HepG2 (cell line): ENCODE results near the gene GPR137. TPM values are rescaled to one million over a fixed set of nuclear protein-coding genes. Genes with fewer than 3 reads are reported as not detected.

Source experiments
- ATAC-seq: fragments of 200-7000 bp; cut with Tn5 transposase; 3 replicates; pipeline ENCODE4 v1.9.1; 2020; ENCODE audit warnings: mild to moderate bottlenecking, moderate library complexity
- BruUV-seq: library from RNA; stranded (reverse); fragments of 400-500 nt; replicated peaks from 2 replicates; lab custom pipeline; 2021; lab: Mats Ljungman, UMichigan
- CTCF ChIA-PET: fragments of 300-600 bp; formaldehyde crosslinking; extraction: SDS; loops from one replicate; lab custom pipeline; 2021; ENCODE audit warnings: low total read pairs, inconsistent platforms, low intra/inter-chr PET ratio; lab: Yijun Ruan, JAX
- POLR2A ChIA-PET: fragments of 350-600 bp; sonication (Branson Sonifier 250); formaldehyde crosslinking; loops from one replicate; lab custom pipeline; 2020; ENCODE audit warnings: antibody characterized with exemption, inconsistent platforms; lab: Yijun Ruan, JAX
- DNase-seq: peaks from one replicate; pipeline ENCODE4 v3.0.0-alpha.2; 2015; ENCODE audit warnings: low spot score
- FAIRE-seq: peaks from 3 replicates; lab custom pipeline; 2011; peaks lifted over from hg19 to GRCh38; lab: Jason Lieb, UNC
- H2AFZ ChIP-seq: one replicate; pipeline ENCODE4 v1.6.1; 2011; ENCODE audit warnings: low read length, inconsistent platforms
- H3K27ac ChIP-seq: fragments of 300-600 bp; 3 replicates; pipeline ENCODE4 v1.8.0; 2011; ENCODE audit warnings: mixed run types, mild to moderate bottlenecking, mixed read lengths, low read length, inconsistent platforms; ENCODE audit not compliant: insufficient read depth; ENCODE audit errors: extremely low read length
- H3K27me3 ChIP-seq, 2 experiments: fragments of 200-600 bp in 1 of 2; 2 replicates in 1 of 2; 3 replicates in 1 of 2; pipeline versions ENCODE4 v1.6.0 to v1.8.0; 2011; ENCODE audit warnings: low read length in 2 of 2, mild to moderate bottlenecking in 2 of 2, moderate library complexity in 2 of 2, inconsistent platforms in 1 of 2; ENCODE audit not compliant: insufficient read depth in 2 of 2, control insufficient read depth in 1 of 2
- H3K36me3 ChIP-seq, 2 experiments: fragments of 200-600 bp in 1 of 2; replicated peaks in 1 of 2; 2 replicates in 1 of 2; 3 replicates in 1 of 2; pipeline versions ENCODE4 v1.5.1 to v1.8.0; 2011; ENCODE audit warnings: low read length in 2 of 2, inconsistent platforms in 1 of 2; ENCODE audit not compliant: insufficient read depth in 2 of 2, control insufficient read depth in 1 of 2
- H3K4me1 ChIP-seq: 2 replicates; pipeline ENCODE4 v1.5.1; 2012; ENCODE audit warnings: low read length, inconsistent platforms; ENCODE audit not compliant: insufficient read depth
- H3K4me2 ChIP-seq: 2 replicates; pipeline ENCODE4 v1.6.0; 2011; ENCODE audit warnings: low read depth, low read length, inconsistent platforms
- H3K4me3 ChIP-seq, 3 experiments: fragments of 200-600 bp in 1 of 3; sonication (generic), shearing (Covaris generic) in 1 of 3; replicated peaks in 1 of 3; 2 replicates each; pipeline ENCODE4 v1.5.1; 2011 to 2016; ENCODE audit warnings: low read length in 3 of 3, inconsistent platforms in 2 of 3, low read depth in 2 of 3, mild to moderate bottlenecking in 2 of 3, control low read depth in 1 of 3, mixed read lengths in 1 of 3; ENCODE audit not compliant: insufficient read depth in 1 of 3
- H3K79me2 ChIP-seq: one replicate; pipeline ENCODE4 v1.6.1; 2011; ENCODE audit warnings: low read length, inconsistent platforms; ENCODE audit not compliant: insufficient read depth
- H3K9ac ChIP-seq: 2 replicates; pipeline ENCODE4 v1.6.0; 2011; ENCODE audit warnings: mild to moderate bottlenecking, low read depth, low read length, inconsistent platforms; ENCODE audit not compliant: insufficient read depth
- H3K9me3 ChIP-seq: 2 replicates; pipeline ENCODE4 v1.5.1; 2012; ENCODE audit warnings: mild to moderate bottlenecking, low read length
- H4K20me1 ChIP-seq: 2 replicates; pipeline ENCODE4 v1.6.0; 2011; ENCODE audit warnings: inconsistent platforms, mild to moderate bottlenecking, low read length, moderate library complexity; ENCODE audit not compliant: insufficient read depth
- AGO2 ChIP-seq: fragments of 200-400 bp; formaldehyde crosslinking; optimal IDR thresholded peaks from 2 replicates; pipeline ENCODE3; 2017; ENCODE audit warnings: mild to moderate bottlenecking, low read depth, low read length, moderate library complexity
- IKZF1 ChIP-seq: fragments of 450-650 bp; IDR thresholded peaks from 2 replicates; pipeline ENCODE4 v1.7.1; 2016
- SAP130 ChIP-seq: IDR thresholded peaks from 2 replicates; pipeline ENCODE4 v1.6.1; 2016; ENCODE audit warnings: low read depth
- ZNF512 ChIP-seq: sonication (generic); formaldehyde crosslinking; IDR thresholded peaks from 2 replicates; pipeline ENCODE4 v1.4.0; 2020; ENCODE audit warnings: mild to moderate bottlenecking, missing genetic modification reagents
- ZNF580 ChIP-seq: IDR thresholded peaks from 2 replicates; pipeline ENCODE4 v1.6.1; 2016; ENCODE audit warnings: low read depth, borderline replicate concordance
- ZNF672 ChIP-seq: sonication (generic); formaldehyde crosslinking; IDR thresholded peaks from 2 replicates; pipeline ENCODE4 v1.8.1; 2022; ENCODE audit warnings: missing genetic modification reagents
- WGBS: methylation state at CpG from one replicate; pipeline ENCODE4 v1.1.6; 2017; ENCODE audit warnings: low lambda C conversion rate; 5-methylcytosine and 5-hydroxymethylcytosine counted together
- in situ Hi-C: cut with HindIII; loops from 2 replicates; pipeline ENCODE4 v1.10.0; 2017; ENCODE audit warnings: low pct_unique_long_range_greater_than_20kb; ENCODE audit not compliant: extremely low pct_ligation_motif_present
- intact Hi-C: fragments of 100-400 bp; cut with micrococcal nuclease; formaldehyde crosslinking; loops from one replicate; pipeline ENCODE4 v1.10.0; 2022; ENCODE audit not compliant: unreplicated experiment
- polyA plus RNA-seq, 8 experiments: library from polyadenylated mRNA; depleted of rRNA in 3 of 8; stranded (reverse) in 7 of 8; unstranded in 1 of 8; fragments of >200 nt; fragmentation: Illumina TruSeq in 4 of 8; extraction: Trizol in 4 of 8; gene quantifications; 2 replicates each; pipeline versions ENCODE4 v1.2.1 to v1.2.3, GENCODE V29; 2011 to 2016; ENCODE audit warnings: low read depth in 4 of 8, missing spikeins in 1 of 8, mixed read lengths in 1 of 8; ENCODE audit not compliant: insufficient read depth in 1 of 8
- total RNA-seq, 5 experiments: library from RNA; depleted of rRNA; stranded (reverse); fragments of >200 nt; fragmentation: Illumina TruSeq; extraction: Trizol; gene quantifications; 2 replicates each; pipeline ENCODE4 v1.2.3, GENCODE V29; 2016; ENCODE audit warnings: low read depth in 1 of 5
- TF ChIP-seq, protein P1 (sequence below): sonication (generic); formaldehyde crosslinking; IDR thresholded peaks from 2 replicates; pipeline ENCODE4 v1.4.0; 2020; ENCODE audit warnings: mild to moderate bottlenecking, missing genetic modification reagents

GPR137 gene
- total and polyA plus RNA-seq, 2 of the 13 experiments (the other 11 are each of a cell fraction or from before 2014, with no cell fraction given) = 8.5 to 13.2 TPM

- POLR2A ChIA-PET = no interaction called here
- no peaks in the 10 kb centered on the region for H4K20me1 ChIP-seq
- no TSS peak for BruUV-seq
- WGBS = 90% methylated on average over 2 of the region's 15 CpGs
- intact Hi-C loops = no loop called here
- H3K36me3 ChIP-seq = peaks cover 1 to 15% of the 10 kb centered on the region in 2 experiments; a peak in 4 of 5 replicates
- TF ChIP-seq SAP130 (no peak), ZNF672 (no peak)
- H3K4me3 ChIP-seq = no peak overlapping the region
- CTCF ChIA-PET = no interaction called here
- H3K27me3 ChIP-seq = no peaks in the 10 kb centered on the region
- H3K27ac ChIP-seq = no peak overlapping the region
- no peaks in the 10 kb centered on the region for H3K9me3 ChIP-seq
- no peak for DNase-seq
- peaks cover 4% of the 10 kb centered on the region for H3K79me2 ChIP-seq
- no peak overlapping the region for H2AFZ ChIP-seq
- peaks cover 15% of the 10 kb centered on the region for H3K4me1 ChIP-seq
- H3K9ac ChIP-seq = no peak overlapping the region
- in situ Hi-C loops = no loop called here
- no peak for ATAC-seq
- no peak overlapping the region for H3K4me2 ChIP-seq
- no peak for FAIRE-seq
Observed at GRCh38 chr11:64266339-64266738, 19.3 kb upstream of the GPR137 start.

DNA sequence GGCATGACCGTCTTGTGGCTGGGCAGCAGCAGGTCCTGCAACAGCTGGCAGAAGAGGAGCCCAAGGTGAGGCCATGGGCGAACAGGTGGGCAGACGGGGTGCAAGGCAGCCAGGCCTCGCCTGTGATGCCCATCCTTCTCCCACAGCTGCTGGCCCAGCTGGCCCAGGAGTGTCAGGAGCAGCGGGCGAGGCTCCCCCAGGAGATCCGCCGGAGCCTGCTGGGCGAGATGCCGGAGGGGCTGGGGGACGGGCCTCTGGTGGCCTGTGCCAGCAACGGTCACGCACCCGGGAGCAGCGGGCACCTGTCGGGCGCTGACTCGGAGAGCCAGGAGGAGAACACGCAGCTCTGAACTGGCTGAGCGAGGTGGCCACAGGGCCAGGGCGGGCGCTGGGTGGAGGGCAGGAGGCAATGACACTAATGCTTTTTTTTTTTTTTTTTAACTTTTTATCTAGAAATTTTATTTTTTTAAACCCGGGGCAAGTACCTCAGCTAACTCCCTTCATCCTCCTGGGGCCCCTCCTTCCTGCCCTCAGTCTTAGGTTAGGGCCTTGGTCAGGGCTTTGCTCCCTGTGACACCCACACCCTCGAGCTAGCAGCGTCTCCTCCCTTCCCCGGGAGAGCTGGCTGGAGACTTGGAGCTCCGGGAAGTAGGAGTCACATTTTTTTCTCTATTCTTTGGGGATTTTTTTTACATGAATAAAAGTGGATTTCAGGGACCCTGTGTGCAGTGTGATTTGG lies 18.3 kb upstream of the GPR137 start:
- H3K27me3 ChIP-seq = no peaks in the 10 kb centered on the region
- CTCF ChIA-PET = no interaction called here
- peaks cover 1 to 13% of the 10 kb centered on the region in 2 experiments; a peak in 4 of 5 replicates for H3K36me3 ChIP-seq
- no peak overlapping the region for H3K27ac ChIP-seq
- H3K4me1 ChIP-seq = peaks cover 22% of the 10 kb centered on the region
- H2AFZ ChIP-seq = no peak overlapping the region
- peak overlapping the region; percentile 75; the same call in 1 of the 2 replicates for H3K9ac ChIP-seq
- H3K79me2 ChIP-seq = peaks cover 10% of the 10 kb centered on the region
- POLR2A ChIA-PET = interaction anchor here (0.7 to 5.9 kb wide), 6 partner anchors 15 to 63 kb away, joined by 3 to 113 read pairs (median 8); partner anchors contain the start of genes BAD, ESRRA, FKBP2 and PPP1R14B
- no TSS peak for BruUV-seq
- no peaks in the 10 kb centered on the region for H4K20me1 ChIP-seq
- 91% methylated on average over 20 of the region's 27 CpGs for WGBS
- no peak for FAIRE-seq
- intact Hi-C loops = no loop called here
- H3K4me3 ChIP-seq = no peak overlapping the region
- ATAC-seq = no peak
- no peak for DNase-seq
- H3K9me3 ChIP-seq = no peaks in the 10 kb centered on the region
- H3K4me2 ChIP-seq = peak overlapping the region; percentile 95; the same call in 1 of the 2 replicates
- in situ Hi-C loops = no loop called here
- TF ChIP-seq ZNF512 (CRISPR knock-in tag) (no peak), ZNF580 (CRISPR knock-in tag) (no peak), AGO2 (peak; percentile 56), IKZF1 (no peak)
- TF ChIP-seq, protein P1, sequence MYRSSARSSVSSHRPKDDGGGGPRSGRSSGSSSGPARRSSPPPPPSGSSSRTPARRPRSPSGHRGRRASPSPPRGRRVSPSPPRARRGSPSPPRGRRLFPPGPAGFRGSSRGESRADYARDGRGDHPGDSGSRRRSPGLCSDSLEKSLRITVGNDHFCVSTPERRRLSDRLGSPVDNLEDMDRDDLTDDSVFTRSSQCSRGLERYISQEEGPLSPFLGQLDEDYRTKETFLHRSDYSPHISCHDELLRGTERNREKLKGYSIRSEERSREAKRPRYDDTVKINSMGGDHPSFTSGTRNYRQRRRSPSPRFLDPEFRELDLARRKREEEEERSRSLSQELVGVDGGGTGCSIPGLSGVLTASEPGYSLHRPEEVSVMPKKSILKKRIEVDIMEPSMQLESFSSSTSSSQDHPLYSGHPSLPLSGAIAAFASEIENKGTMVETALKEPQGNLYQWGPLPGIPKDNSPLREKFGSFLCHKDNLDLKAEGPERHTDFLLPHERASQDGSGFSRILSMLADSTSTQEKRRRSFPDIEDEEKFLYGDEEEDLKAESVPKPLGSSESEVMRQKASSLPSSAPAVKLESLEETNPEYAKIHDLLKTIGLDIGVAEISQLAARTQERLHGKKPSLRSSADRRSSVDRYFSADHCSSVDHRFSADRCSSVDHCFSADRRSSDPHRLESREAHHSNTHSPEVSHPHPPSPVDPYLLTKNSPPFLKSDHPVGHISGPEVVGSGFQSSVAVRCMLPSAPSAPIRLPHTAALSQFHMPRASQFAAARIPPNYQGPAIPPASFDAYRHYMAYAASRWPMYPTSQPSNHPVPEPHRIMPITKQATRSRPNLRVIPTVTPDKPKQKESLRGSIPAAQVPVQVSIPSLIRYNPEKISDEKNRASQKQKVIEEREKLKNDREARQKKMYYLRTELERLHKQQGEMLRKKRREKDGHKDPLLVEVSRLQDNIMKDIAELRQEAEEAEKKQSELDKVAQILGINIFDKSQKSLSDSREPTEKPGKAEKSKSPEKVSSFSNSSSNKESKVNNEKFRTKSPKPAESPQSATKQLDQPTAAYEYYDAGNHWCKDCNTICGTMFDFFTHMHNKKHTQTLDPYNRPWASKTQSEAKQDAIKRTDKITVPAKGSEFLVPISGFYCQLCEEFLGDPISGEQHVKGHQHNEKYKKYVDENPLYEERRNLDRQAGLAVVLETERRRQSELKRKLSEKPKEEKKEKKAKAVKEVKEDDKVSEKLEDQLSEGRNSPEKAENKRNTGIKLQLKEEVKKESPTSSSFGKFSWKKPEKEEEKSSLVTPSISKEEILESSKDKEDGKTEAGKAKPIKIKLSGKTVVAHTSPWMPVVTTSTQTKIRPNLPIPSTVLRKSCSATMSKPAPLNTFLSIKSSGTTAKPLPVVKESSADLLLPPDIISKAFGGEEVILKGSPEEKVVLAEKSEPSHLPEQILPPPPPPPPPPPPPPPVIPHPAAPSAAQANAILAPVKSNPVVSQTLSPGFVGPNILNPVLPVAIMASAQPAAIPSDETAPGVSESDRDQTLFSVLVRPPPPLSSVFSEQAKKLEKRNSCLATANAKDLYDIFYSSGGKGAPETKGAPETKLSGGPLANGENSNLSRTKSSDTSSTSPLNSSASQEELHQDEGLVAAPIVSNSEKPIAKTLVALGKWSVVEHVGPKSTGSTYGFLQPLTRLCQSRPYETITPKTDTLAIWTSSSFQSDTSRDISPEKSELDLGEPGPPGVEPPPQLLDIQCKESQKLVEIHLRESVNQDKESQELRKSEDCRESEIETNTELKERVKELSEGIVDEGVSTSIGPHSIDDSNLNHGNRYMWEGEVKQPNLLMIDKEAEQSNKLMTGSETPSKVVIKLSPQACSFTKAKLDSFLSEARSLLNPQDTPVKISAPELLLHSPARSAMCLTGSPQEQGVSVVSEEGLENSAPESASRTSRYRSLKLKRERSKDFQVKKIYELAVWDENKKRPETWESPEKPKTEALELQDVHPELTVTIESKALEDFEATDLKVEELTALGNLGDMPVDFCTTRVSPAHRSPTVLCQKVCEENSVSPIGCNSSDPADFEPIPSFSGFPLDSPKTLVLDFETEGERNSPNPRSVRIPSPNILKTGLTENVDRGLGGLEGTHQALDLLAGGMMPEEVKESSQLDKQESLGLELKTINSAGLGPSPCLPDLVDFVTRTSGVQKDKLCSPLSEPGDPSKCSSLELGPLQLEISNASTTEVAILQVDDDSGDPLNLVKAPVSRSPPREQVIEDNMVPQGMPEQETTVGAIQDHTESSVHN = no peak
